Activated gamma-delta T cell treated with anti-CD3 and anti-CD28 coated beads, Interleukin-2, amount 50 U/mL, for 16 hours (primary cell): ENCODE results near the gene CNPY2.
"Not testable (repeated sequence)": the region's sequence is repeated elsewhere in the genome, so short reads cannot be mapped to it uniquely, and the experiment has no call there.

Experiments
- DNase-seq: peaks from one replicate; pipeline ENCODE4 v3.0.0-alpha.2; 2020; ENCODE audit warnings: low read depth

Gene CNPY2

GRCh38 chr12:56315622-56316473 lies at the start of gene CNPY2:
Gene CNPY2 (minus strand): TSS chr12:56315988. CDS start chr12:56315217, 771 bp downstream.
- peak; percentile 93 for DNase-seq

DNA sequence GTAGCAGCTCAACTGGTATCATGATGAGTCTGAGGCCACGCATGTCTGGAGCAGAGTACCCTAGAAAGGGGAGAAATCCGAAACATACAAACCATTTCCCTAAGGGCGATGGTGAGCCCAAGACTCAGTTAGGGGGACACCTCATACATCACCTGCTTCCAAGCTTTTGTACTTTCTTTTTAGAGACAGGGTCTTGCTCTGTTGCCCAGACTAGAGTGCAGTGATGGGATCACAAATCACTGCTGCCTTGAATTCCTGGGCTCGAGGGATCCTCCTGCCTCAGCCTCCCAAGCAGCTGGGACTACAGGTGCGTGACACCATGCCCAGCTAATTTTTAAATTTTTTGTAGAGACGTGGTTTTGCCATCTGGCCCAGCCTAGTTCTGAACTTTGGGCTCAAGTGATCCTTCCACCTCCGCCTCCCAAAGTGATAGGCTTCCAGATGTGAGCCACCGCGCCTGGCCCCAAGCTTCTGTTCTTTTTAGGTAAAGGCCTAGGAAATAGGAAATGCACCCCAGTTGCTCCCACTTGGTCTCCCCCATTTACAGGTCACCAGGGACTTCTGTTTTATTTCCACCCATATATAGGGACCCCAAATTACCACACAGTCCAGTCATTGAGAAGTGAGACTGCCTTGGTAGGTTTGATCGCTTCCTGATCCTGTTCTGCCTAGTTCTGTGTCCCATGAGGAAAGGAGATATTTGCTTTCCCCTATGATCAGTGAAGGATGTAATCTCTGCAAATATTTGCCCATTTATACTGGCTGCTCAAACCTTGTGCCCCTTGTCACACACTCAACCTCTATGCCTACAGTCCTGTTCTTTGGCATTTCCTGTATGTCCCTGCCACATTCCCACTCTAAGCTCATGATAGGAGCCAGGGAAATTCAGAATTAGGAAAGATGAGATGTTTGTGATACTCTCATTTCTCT lies 46.6 kb upstream of the CNPY2 start, which contains the start of gene APOF:
TSS of gene APOF (minus strand) at position 728 of the 930 bp plus-strand sequence. CDS start at position 616, 112 bp downstream.
- no peak for DNase-seq

DNA sequence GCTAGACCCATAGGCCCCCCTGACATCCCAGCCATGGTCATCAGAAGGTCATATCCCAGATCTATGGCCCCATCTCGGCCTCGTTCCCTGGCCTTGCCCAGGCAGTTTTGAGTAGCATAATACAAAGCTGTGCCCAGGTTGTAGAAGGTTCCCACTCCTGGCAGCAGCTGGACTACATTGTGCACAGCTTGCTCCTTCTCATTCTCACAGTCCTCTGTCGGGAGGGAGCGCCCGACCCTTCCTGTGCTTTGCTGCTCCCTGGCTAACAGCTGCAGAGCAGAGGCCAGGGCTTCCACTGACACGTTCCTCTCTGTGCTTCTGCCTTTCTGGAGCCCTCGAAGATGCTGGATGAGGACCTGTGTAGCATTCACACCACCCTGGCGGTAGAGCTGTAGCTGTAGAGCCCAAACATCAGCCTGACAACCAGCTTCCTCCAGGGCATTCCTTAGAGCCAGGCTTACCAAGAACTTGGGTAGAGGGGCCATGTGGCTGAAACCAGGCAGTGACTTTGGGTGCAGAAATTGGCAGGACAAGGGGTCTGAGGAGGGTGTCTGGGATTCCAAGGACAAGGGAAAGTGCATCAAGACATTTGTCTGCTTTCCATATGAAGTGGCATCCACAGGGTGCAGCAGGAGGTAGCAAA lies 45.8 kb upstream of the CNPY2 start:
- no peak for DNase-seq

DNA sequence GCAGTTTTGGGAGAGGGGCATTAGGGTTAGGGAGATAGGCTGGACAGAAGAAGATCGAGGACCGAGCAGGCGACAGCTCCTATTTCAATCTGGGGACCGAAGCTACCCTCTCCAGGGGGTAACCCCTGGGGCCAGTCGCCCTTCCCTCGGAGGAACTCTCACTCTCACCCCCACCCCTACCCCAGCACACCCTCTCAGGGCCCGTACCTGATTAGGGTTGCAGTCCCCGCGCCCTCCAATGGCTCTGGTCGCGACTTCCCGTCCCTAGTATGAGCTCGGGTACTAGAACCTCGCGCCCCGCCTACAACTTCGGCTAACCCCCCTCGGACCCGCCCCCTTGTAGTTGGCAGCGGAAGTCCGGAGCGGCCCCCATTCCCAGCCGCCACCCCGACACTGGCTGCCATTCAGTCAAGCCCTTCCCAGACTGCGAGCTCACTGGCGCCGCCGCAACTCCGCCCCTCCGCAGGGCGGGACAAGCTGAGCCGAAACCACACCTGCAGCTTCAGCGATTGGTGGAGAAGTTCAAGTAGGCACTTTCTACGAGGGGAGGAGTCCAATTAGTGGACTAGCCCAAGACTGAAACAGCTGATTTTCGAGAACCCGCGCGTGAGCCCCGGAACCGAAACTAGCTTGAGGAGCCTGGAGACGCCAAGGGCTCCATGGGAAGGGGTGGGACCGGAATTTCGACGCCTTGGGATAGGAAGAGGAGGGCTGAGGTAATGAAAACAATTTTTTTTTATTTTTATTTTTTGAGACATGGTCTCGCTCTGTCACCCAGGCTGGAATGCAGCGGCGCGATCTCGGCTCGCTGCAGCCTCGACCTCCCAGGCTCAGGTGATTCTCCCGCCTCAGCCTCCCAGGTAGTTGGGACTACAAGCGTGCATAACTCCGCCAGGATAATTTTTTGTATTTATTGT lies 44.3 kb upstream of the CNPY2 start, which contains the start of gene STAT2:
TSS of gene STAT2 (minus strand) at position 257 of the 917 bp plus-strand sequence. CDS start 3,536 bp downstream, outside the sequence.
- peak; percentile 98 for DNase-seq

DNA sequence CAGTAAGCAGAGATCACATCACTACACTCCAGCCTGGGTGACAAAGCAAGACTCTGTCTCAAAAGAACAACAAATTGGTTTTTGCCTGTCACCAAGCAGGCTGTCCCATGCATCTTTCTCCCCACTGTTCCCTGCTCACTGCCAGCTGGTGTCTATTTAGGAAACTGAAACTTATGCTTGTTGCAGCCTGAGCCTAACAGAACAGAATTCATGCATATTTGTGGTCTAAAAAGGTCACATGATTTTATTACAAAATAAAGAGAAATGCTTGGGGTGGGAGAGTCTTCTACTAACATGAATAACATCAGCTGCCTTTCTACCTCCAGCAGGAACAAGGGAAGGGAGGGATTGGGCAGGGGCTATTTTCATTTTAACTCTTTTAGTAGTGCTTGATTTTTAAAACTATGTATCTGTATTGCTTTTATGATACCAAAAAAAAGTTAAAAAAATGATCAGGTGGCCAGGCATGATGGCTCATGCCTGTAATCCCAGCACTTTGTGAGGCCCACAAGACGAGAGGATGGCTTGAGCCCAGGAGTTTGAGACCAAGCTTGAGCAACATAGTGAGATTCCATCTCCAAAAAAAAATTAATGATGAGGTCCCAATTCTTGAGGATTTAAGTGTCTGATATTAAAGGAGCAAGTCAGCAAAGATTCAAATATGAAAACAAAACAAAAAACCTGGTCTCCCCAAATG lies 43.2 kb upstream of the CNPY2 start:
- DNase-seq = no peak

GRCh38 chr12:56351325-56351724 lies 35.5 kb upstream of the CNPY2 start:
- no peak for DNase-seq

DNA sequence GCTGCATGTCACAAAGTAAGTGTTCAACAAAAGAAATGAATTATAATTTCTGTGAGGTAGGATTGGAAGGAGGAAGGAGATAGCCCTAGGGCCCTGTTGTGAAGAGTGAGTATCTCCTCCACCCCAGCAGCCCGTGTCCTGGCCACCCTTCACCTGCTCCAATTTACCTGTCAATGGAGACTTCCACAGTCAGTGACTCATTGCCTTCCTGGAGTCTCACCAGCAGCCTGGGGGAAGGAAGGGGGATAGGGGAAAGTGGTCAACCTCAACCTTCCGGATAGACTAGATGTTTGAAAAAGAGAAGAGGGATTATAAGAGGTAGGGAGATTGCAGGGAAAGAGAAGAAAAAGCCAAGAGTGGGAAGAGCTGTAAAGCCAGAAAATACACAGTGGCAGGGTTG lies 34.9 kb upstream of the CNPY2 start:
- no peak for DNase-seq

DNA sequence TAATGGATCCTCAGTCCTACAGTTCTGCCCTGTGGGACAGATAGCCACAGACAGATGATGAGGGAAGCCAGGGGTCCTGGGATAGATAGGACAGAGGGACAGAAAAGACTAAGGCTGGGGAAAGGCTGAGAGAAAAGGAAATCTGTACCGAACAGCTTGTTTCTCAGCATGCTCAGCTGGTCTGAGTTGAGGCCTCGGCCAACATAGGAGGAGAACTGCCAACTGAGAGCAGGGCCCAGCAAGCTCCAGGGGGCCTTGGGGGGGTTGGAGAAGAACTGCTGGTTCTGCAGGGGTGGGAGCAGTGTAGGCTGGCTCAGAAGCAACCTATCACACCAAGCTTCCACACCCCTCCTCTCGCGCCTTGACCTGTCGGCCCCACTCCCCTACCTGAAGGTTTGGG lies 33.0 kb upstream of the CNPY2 start:
- no peak for DNase-seq

DNA sequence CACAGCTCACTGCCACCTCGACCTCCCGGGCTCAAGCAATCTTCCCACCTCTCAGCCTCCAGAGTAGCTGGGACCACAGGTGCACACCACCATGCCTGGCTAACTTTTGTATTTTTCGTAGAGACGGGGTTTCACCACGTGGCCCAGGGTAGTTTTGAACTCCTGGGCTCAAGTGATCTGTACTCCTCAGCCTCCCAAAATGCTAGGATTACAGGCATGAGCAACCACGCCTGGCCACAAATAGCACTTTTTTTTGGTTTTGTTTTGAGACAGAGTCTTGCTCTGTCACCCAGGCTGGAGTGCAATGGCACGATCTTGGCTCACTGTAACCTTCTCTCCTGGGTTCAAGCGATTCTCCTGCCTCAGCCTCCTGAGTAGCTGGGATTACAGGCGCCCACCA lies 31.5 kb upstream of the CNPY2 start:
- not testable (repeated sequence) for DNase-seq

DNA sequence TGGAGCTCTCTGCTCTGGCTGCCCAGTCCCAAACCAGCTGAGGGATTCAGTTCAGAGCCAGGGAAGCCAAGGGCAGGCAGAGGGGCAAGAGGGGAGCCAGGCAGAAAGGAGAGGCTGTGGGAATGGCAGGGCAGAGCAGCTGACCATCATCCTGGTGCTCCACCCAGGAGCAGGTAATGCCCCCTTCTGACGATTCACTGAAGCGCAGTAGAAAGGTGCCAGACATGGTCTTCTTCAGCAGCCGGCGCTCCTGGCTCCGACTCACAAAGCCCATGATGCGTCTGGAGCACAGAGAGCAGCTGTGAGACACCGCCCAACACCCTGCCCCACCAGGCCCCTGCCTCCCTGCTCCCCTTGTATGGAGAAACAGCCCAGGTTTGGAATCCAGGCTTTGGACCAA lies 30.9 kb upstream of the CNPY2 start:
- DNase-seq = no peak

GRCh38 chr12:56342290-56342689 lies 26.5 kb upstream of the CNPY2 start:
- not testable (repeated sequence) for DNase-seq

DNA sequence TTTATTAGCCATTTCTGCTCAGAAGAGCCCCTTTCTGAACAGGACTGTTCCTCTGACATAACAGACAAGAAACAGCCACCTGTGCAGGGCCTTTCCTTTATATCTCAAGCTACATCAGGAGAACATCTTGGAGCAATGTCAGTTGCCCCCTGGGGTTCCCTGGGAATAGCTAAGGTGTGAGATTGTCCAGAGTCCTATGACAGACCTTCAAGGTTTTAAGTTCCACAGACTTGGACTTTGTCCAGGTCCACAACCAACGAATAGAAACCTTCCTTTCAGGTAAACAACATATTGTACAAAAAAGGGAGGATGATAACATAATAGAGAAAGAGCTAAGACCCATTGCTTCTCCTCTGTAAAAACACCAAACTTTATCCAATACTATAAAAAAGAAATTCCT lies 25.8 kb upstream of the CNPY2 start:
- DNase-seq = no peak

GRCh38 chr12:56339158-56339422 lies 23.3 kb upstream of the CNPY2 start:
- DNase-seq = no peak

DNA sequence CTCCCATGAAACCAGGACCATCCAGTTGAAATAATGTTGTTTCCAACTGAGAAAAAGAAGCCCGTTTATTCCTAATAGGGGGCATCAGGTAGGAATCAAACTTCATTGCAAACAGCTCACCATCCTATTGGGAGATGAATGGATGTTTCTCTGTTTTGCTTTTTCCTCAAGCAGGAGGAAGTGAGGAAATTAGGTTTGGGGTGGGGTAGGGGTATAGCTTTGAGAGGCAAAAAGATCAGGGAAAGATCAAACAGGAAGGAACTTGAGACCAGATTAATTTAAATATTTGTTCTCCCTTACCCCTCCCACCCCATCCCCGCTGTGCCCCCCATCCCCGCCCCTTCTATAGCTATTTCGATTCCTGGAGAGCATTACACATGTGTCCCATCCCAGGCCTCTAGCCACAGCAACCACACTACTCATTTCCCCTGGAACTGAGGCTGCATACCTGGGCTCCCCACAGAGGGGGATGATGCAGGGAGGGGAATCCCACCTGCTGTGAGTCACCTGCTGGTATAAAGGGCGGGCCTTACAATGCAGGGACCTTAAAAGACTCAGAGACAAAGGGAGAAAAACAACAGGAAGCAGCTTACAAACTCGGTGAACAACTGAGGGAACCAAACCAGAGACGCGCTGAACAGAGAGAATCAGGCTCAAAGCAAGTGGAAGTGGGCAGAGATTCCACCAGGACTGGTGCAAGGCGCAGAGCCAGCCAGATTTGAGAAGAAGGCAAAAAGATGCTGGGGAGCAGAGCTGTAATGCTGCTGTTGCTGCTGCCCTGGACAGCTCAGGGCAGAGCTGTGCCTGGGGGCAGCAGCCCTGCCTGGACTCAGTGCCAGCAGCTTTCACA lies 22.7 kb upstream of the CNPY2 start, which contains the start of gene IL23A:
TSS of gene IL23A (plus strand) at position 577 of the 850 bp plus-strand sequence. CDS start at position 738, 161 bp downstream.
- DNase-seq = peak; percentile 77

GRCh38 chr12:56337753-56338251 lies 22.0 kb upstream of the CNPY2 start:
- no peak for DNase-seq

DNA sequence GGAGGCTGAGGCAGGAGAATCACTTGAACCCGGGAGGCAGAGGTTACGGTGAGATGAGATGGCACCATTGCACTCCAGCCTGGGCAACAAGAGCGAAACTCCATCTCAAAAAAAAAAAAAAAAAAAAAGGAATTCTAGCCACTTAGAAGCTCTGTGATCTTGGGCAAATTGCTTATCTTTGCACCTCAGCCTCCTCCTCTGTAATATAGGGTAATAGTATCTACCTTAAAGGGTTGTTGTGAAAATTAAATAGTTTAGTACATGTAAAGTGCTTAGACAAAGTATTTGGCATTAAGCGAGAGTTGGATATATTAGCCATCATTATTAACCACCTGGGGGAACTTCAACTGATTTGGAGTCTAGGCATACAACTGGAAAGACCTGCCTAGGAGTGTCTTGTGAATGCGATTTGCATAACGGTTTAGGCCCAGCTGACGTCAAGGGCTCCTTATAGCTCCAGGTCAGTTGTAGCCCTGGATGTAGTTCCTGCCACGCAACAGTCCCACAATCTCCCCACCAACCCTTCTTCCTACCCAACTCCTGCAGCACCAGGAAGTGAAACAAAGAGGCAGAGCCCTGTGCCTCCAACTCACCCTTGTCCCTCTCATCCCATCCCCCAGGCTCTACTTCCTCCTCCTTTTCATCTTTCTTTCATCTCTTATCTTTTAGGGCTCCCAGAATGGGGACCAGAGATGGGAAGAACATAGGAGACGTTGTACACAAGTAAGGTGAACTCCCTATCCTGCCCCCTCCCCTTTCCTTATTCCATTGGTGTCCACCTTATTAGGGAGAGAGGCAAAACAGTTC lies 20.8 kb upstream of the CNPY2 start:
- no peak for DNase-seq

- not testable (repeated sequence) for DNase-seq
Observed at GRCh38 chr12:56335527-56335926, 19.7 kb upstream of the CNPY2 start.

DNA sequence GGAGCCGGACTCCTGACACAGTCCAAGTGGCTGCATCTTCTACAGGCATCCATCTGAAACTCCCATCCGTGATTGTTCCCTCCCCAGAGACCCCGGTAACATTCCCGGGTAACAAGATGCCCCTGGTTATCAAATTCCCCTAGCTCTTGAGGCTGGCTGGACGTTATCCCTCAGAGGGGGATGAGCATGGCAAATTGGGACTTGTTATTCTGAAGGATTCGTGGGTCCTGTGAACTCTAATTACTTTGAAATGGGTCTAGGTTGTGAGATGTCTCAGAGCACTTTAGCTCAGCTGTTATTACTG lies 18.7 kb upstream of the CNPY2 start:
- no peak for DNase-seq
